H1 (cell line): Measurements from ENCODE around the gene RWDD1. TPM values are rescaled to one million over a fixed set of nuclear protein-coding genes. Genes with fewer than 3 reads are reported as not detected.

Experiments used
- RAD21 ChIP-seq, 2 experiments: IDR thresholded peaks in 1 of 2; conservative IDR thresholded peaks in 1 of 2; 2 replicates each; pipeline ENCODE4 v1.6.1; 2011; ENCODE audit warnings: low read depth in 2 of 2, low read length in 2 of 2, improper control_type of control experiment in 1 of 2, inconsistent platforms in 1 of 2, mild to moderate bottlenecking in 1 of 2, moderate library complexity in 1 of 2
- SRF ChIP-seq: IDR thresholded peaks from 2 replicates; pipeline ENCODE4 v1.6.1; 2011; ENCODE audit warnings: mild to moderate bottlenecking, low read depth, low read length, moderate library complexity
- polyA plus RNA-seq, 7 experiments: library from polyadenylated mRNA; depleted of rRNA in 3 of 7; stranded (reverse) in 5 of 7; unstranded in 2 of 7; fragments of >200 nt in 5 of 7; fragments of 200-250 nt in 2 of 7; gene quantifications; 1 replicate in 5 of 7; 2 replicates in 1 of 7; 4 replicates in 1 of 7; pipeline versions ENCODE4 v1.2.1 to v1.2.3, GENCODE V29; 2011 to 2013; ENCODE audit warnings: missing spikeins in 2 of 7, mixed read lengths in 2 of 7
- total RNA-seq: library from RNA; stranded (reverse); fragmentation: NEBNext Ultra II Directional; extraction: Animal tissue kit (Norgen Biotek cat#: 25700); gene quantifications from 2 replicates; pipeline ENCODE4 v1.2.1, GENCODE V29; 2021

The RWDD1 gene
- total and polyA plus RNA-seq, 2 of the 8 experiments (the other 6 are each of a cell fraction or from before 2014, with no cell fraction given), result 19.5 to 35.2 TPM

GRCh38 chr6:116536216-116536621, 35.1 kb upstream of the RWDD1 start (continued):
- TF ChIP-seq RAD21 (IDR thresholded peaks at IDR 0.05 in 1 of 2, conservative IDR thresholded peaks at IDR 0.05 in 1 of 2; ENCODE audit: low read depth in 2 of 2, low read length in 2 of 2) (peak; percentile 41 to 49), SRF (no peak)
